ENCODE data around the gene FOXL3.

FOXL3 gene

DNA sequence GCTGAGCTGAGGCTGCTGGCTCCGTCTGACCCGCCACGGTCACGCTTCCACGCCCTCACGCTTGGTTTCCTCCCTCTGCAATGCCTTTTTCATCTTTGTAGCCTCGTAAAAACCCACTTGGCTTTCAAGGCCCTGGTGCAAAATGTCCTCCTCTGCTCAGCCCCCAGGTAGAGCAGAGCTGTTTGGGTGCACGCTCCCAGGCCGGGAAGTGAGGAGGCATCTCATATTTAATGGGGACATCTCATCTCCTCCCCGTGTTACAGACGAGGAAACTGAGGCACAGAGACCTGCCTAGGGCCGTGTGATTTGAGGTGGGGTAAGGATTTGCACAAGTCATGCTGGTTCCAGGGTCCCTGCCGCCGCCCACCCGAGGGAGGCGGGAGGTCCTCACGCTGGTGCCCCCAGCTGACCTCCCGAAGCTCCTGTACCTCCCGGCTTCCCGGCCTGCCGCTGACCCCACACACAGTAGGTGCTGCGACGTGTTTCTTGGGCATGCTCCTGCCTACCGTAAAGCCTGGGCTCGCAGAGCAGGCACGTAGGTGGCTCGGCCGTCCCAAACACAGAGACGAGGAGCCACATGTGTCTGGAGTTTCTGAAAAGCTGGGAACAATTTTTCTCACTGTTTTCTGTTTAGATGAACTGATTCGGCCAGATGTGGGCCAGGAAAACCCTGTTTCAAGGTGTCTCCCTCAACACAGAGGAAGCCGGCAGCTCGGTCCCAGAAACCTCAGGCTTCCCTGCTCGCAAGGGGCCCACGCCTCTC is 11.5 kb downstream of the FOXL3 start:
- no peak overlapping the region for H3K4me3 ChIP-seq (ENCODE audit: low read depth, low read length)
- in situ Hi-C loops (cut with HindIII; ENCODE audit: low sequenced_read_pairs), result no loop called here
- DNase-seq (ENCODE audit: low read depth), result no peak
- TF ChIP-seq, protein P1, sequence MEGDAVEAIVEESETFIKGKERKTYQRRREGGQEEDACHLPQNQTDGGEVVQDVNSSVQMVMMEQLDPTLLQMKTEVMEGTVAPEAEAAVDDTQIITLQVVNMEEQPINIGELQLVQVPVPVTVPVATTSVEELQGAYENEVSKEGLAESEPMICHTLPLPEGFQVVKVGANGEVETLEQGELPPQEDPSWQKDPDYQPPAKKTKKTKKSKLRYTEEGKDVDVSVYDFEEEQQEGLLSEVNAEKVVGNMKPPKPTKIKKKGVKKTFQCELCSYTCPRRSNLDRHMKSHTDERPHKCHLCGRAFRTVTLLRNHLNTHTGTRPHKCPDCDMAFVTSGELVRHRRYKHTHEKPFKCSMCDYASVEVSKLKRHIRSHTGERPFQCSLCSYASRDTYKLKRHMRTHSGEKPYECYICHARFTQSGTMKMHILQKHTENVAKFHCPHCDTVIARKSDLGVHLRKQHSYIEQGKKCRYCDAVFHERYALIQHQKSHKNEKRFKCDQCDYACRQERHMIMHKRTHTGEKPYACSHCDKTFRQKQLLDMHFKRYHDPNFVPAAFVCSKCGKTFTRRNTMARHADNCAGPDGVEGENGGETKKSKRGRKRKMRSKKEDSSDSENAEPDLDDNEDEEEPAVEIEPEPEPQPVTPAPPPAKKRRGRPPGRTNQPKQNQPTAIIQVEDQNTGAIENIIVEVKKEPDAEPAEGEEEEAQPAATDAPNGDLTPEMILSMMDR (IDR thresholded peaks at IDR 0.05; ENCODE audit: low read depth, low read length, missing control alignments), result no peak

DNA sequence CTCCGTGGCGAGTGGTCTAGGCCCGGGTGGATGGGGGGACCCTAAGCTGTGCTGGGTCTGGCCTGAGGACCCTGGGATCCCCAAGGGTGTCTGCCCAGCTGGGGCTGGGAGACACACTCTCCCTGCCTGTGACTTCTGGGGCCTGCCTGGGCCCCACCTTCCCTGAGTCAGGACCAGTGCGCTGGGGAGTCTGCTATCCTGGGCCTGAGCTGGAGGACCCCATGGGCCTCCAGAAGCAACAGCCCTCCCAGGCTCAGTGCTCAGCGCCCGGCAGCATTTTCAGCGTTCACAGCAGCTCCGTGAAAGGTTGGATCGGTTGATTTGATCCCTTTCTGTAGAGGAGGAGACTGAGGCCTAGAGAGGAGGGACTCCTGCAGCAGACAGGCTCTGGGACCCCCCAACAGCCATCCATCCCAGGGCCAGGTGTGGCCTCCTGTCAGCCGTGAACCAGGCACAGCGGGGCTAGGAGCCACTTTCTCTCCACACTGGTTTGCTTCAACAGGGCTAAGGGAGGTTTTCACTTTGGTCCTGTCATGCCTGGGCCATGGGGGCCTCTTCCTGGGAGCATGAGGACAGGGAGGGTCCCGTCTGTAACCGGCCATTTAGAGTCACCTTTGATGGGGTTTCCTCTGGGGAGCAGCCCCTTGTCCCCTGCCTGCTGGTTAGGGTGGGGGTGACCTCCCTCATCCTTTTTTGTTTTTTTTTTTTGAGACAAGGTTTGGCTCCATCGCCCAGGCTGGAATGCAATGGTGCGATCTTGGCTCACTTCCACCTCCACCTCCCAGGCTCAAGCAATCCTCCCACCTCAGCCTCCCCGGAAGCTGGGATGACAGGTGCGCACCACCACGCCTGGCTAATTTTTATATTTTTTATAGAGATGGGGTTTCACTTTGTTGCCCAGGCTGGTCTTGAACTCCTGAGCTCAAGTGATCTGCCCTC is 12.4 kb downstream of the FOXL3 start:
- in situ Hi-C loops (cut with HindIII; ENCODE audit: low sequenced_read_pairs), result no loop called here
- TF ChIP-seq, protein P1 (IDR thresholded peaks at IDR 0.05; ENCODE audit: low read depth, low read length, missing control alignments), result no peak
- no peak for DNase-seq (ENCODE audit: low read depth)
- H3K4me3 ChIP-seq (ENCODE audit: low read depth, low read length), result no peak overlapping the region

DNA sequence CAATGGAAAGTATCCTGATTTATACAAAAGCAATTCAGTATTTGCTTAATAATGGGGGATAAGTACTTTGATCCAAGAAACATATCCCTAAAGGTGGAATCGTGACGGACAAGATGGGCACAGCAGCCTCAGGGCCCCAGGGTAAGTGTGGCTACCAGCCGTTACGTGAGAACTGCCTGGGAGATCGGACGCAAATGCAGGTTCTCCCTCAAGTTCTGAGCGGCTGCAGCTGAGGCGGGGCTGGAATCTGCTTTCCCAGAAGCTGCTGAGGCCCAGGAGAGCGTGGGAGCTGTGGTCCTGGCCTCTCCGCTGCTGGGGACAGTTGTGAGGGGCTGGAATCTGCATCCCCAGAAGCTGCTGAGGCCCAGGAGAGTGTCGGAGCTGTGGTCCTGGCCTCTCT is 13.5 kb downstream of the FOXL3 start:
- no peak overlapping the region for H3K4me3 ChIP-seq (ENCODE audit: low read depth, low read length)
- TF ChIP-seq, protein P1 (IDR thresholded peaks at IDR 0.05; ENCODE audit: low read depth, low read length, missing control alignments), result no peak
- DNase-seq (ENCODE audit: low read depth), result no peak
- in situ Hi-C loops (cut with HindIII; ENCODE audit: low sequenced_read_pairs), result no loop called here

DNA sequence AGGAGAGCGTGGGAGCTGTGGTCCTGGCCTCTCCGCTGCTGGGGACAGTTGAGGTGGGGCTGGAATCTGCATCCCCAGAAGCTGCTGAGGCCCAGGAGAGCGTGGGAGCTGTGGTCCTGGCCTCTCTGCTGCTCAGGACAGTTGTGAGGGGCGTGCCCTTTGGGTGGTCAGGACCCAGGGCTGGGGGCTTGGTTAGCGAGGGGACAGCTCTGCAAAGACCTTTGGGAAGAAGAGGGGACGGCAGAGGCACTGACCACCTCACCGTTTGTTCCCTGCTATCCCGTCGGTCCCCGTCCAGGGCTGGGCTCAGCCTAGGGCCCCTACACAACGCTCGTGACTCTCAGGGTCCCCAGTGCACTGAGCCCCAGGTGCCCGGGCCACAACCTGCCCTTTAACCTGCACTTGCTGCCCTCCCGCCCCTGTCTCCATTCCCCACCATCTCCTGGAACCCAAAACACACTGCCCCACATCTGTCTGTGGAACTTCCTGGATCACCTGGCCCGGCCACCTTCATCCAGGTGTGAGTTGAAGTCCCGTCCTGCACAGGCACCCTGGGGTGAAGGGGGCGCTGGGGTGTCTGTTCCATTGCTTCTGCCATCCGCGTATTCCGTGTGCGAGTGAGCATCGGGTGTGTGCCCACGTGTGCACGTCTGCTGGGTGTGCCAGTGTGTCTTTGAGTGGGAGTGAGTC is 14.1 kb downstream of the FOXL3 start:
- H3K4me3 ChIP-seq (ENCODE audit: low read depth, low read length), result no peak overlapping the region
- DNase-seq (ENCODE audit: low read depth), result no peak
- in situ Hi-C loops (cut with HindIII; ENCODE audit: low sequenced_read_pairs), result no loop called here
- TF ChIP-seq, protein P1 (IDR thresholded peaks at IDR 0.05; ENCODE audit: low read depth, low read length, missing control alignments), result no peak

DNA sequence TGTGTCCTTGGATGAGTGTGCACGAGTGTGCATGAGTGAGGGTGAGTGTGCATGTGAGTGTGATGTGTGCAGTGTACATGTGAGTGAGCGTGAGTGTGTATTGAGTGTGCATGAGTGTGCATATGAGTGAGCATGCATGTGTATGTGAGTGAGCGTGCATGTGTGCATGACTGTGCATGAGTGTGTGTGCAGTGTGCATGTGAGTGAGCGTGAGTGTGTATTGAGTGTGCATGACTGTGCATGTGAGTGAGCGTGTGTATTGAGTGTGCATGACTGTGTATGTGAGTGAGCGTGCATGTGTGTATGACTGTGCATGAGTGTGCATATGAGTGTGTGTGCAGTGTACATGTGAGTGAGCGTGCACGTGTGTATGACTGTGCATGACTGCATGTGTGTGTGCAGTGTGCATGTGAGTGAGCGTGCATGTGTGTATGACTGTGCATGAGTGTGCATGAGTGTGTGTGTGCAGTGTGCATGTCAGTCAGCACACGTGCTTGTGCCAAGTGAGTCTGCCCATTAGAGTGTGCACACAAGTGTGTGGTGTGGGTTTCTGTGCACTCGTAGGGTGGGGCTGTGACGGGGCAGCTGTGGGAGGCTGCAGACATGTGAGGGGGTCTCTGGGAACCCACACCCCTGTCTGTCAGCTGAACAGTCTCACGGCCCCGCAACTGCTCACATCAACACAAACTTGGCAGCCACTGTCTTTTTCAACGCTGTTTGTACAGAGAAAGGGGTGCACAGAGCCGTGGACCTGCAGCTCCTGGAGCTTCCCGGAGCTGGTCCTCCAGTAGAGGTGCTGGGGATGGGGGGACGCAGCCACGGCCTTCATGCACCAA is 14.8 kb downstream of the FOXL3 start:
- in situ Hi-C loops (cut with HindIII; ENCODE audit: low sequenced_read_pairs), result no loop called here
- DNase-seq (ENCODE audit: low read depth), result no peak
- H3K4me3 ChIP-seq (ENCODE audit: low read depth, low read length), result no peak overlapping the region
- TF ChIP-seq, protein P1 (IDR thresholded peaks at IDR 0.05; ENCODE audit: low read depth, low read length, missing control alignments), result no peak
